ENCODE data around the gene ITGAX.

The ITGAX gene

DNA sequence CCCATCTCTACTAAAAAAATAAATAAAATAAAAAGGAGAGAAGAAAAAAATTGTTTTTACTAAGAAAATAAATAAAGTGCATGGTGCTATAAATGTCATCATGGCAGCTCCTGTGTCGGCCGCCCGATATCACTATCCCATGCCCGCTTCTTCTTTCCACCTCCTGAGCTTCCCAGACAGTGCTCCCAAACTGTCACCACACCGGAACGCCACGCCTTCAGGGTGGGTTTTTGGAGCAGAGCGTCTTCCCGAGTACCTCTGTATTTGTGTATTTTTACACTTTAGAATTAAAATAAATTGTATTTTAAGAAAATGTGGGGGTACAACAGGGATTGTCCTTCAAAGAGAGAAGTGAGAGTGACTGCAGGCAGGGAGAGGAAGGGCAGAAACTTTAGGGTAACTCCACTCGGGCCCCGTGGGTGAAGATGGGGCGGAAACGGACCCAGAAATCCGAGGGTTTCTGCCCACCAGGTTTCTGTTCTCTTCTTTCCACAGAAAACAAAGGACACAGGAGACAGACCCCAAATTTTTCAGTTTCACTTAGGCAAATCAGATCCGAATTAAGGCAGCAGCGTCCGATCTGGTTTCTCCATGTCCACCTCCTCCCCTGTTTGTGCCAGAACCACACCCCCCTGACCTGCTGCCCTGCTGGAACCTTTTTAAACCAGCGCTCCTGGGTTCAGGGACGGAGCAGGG lies 3.6 kb upstream of the ITGAX start:
- DNase-seq (ENCODE audit: insufficient read length) (no peak), FAIRE-seq (peak; percentile 66)
- TF ChIP-seq POLR2AphosphoS5 (IDR thresholded peaks at IDR 0.05; ENCODE audit: low read depth, low read length), result no peak
- no peak for TF ChIP-seq TAF1 (IDR thresholded peaks at IDR 0.05; ENCODE audit: borderline replicate concordance, low read depth, low read length)
- TF ChIP-seq POLR2A (IDR thresholded peaks at IDR 0.05; ENCODE audit: low read depth, low read length), result no peak

DNA sequence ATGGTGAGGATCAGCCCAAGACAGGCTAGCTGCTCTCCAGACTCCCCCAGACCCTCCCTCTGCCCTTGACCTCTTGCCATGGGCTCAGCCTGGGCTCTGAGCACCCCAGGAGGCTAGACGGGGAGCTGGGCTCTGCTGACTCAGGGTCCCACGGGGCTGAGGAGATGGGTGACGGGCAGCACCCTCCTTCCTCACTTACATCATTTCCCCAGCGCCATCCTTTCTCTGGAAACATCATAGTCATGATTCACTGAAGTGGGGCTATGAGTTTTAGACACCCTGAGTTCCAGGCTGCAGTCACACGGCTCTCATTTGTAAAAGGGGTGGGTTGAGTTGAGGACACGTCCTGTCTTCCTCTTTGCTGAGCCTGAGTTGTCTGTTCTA lies 3.0 kb upstream of the ITGAX start:
- DNase-seq (ENCODE audit: insufficient read length) (no peak), FAIRE-seq (no peak)
- TF ChIP-seq TAF1 (IDR thresholded peaks at IDR 0.05; ENCODE audit: borderline replicate concordance, low read depth, low read length) (no peak), POLR2A (IDR thresholded peaks at IDR 0.05; ENCODE audit: low read depth, low read length) (no peak), POLR2AphosphoS5 (IDR thresholded peaks at IDR 0.05; ENCODE audit: low read depth, low read length) (no peak)

DNA sequence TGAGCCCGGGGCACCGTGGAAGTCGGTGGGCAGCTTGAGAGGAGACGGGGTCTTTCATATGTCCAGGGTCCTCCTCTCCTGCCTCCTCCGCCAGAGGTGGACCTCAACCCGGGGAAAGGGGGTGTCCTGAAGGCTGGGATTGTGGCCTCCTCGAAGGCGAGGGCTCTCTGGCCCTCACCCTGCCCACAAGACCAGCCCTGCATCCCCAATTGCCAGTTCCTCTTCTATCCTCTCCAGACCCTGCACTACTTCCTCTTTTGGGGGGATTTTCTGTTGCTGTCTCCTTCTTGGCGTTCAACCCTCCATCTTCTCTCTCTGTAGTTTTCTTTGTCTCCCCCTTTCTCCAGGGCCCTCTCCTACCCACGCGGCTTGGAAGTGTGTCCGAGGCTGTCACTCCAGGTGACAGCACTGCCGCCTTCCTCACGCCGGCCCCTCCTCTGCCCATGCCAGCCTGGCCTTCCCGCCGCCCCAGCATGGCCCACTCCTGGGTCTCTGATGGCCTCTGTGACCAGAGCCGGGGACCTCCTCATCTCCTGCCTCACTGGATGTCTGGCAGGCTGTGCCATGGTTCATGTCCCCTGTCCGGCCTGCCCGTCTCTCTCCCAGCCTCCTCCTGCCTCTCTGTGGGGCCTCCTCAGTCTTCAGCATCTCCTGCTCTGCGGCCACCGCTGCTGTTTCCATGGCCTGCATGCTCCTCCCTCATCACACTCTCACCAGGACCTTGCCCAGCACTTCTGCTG lies 2.4 kb upstream of the ITGAX start:
- TF ChIP-seq TAF1 (IDR thresholded peaks at IDR 0.05; ENCODE audit: borderline replicate concordance, low read depth, low read length), result no peak
- TF ChIP-seq POLR2A (IDR thresholded peaks at IDR 0.05; ENCODE audit: low read depth, low read length), result peak; percentile 46; the same call in 1 of the 2 replicates
- DNase-seq (ENCODE audit: insufficient read length) (no peak), FAIRE-seq (peak; percentile 77)

DNA sequence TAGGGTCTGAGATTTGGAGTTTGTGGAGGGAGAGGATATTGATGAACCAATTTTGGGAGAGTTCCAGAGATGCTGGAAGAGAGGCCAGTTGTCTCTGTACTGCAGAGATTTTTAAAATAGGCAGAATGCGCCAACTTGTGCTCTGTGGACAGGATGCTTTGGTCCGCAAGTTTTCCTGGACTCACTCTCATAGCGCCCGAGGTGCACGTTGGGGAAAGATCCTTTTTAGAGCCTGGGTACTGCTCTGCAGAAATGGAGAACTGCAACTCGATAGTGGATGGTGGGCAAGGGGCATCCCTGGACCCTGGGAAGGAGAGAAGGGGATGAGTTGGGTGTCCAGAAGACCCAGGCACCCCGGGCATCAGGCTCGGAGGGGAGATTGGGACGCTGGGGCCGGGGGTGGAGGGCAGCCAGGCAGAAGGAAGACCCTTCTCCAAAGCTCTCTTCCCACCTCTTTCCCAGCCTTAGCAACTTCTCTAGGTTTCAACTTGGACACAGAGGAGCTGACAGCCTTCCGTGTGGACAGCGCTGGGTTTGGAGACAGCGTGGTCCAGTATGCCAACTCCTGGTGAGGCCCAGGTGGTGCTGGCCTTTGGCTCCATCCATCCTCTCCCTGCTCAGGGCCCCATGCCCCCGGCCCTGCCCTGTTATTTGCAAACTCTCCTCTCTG lies 590 bp downstream of the ITGAX start:
- TF ChIP-seq POLR2AphosphoS5 (IDR thresholded peaks at IDR 0.05; ENCODE audit: low read depth, low read length) (no peak), POLR2A (IDR thresholded peaks at IDR 0.05; ENCODE audit: low read depth, low read length) (no peak), TAF1 (IDR thresholded peaks at IDR 0.05; ENCODE audit: borderline replicate concordance, low read depth, low read length) (no peak)
- DNase-seq (ENCODE audit: insufficient read length), result no peak
- FAIRE-seq, result no peak

DNA sequence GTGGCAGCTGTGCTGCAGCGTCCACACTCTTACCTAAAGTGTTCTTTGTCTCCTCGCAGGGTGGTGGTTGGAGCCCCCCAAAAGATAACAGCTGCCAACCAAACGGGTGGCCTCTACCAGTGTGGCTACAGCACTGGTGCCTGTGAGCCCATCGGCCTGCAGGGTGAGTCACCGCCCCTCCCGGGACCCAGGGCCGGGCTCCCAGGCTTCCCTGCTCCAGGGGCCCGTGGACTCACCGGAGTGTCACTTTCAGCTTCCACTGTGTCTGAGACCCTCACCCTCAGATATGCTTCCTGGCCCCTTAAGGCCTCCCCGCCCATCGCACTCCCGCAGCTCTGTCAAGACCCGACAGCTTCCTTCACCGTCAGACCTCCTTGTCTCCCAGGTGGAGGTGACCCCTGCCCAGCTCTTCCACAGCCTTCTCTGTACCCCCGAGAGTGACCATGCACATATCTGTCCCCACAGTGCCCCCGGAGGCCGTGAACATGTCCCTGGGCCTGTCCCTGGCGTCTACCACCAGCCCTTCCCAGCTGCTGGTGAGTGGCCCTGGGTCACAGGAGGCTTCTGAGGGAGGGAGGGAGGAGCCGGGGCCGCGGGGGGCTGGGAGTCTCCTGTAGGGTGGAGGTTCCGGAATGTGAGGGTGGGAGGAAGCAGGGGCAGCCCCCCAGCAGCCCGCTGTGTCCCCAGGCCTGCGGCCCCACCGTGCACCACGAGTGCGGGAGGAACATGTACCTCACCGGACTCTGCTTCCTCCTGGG lies 1.8 kb downstream of the ITGAX start:
- TF ChIP-seq POLR2AphosphoS5 (IDR thresholded peaks at IDR 0.05; ENCODE audit: low read depth, low read length) (no peak), TAF1 (IDR thresholded peaks at IDR 0.05; ENCODE audit: borderline replicate concordance, low read depth, low read length) (no peak), POLR2A (IDR thresholded peaks at IDR 0.05; ENCODE audit: low read depth, low read length) (no peak)
- DNase-seq (ENCODE audit: insufficient read length) (no peak), FAIRE-seq (no peak)

DNA sequence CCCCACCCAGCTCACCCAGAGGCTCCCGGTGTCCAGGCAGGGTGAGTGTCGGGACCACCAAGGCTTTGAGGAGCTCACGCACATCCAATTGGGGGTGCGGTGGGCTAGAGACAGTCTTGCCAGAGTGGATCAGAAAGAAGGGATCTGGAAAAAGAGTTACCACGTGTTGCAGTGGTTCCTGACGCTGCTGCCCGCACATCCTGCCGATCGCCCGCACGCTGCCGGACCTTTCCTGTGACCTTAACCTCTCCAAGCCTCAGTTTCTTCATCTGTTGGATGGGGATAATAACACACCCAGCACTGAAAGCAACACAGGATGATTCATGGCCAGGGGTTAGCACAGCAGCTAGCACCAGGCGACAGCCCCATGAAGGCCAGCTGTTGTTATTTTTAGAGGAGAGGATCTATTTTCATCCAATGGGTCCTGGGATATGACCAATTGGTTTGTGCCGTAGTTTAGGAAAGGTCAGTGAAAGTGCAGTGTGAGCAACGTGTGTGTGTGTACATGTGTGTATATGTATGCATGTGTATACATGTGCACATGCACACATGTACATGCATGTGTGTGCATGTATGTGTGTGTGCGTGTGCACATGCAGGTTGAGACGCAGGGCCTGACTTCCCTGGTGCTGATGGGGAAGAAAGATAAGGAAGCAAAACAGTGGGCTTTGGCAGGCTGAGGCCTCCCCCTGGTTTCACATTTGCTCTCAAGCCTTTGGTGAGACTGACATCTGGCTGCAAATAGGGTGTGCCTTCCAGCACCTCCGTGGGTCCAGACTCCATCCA lies 2.5 kb downstream of the ITGAX start:
- FAIRE-seq (no peak), DNase-seq (ENCODE audit: insufficient read length) (no peak)
- TF ChIP-seq TAF1 (IDR thresholded peaks at IDR 0.05; ENCODE audit: borderline replicate concordance, low read depth, low read length) (no peak), POLR2A (IDR thresholded peaks at IDR 0.05; ENCODE audit: low read depth, low read length) (no peak), POLR2AphosphoS5 (IDR thresholded peaks at IDR 0.05; ENCODE audit: low read depth, low read length) (no peak)

DNA sequence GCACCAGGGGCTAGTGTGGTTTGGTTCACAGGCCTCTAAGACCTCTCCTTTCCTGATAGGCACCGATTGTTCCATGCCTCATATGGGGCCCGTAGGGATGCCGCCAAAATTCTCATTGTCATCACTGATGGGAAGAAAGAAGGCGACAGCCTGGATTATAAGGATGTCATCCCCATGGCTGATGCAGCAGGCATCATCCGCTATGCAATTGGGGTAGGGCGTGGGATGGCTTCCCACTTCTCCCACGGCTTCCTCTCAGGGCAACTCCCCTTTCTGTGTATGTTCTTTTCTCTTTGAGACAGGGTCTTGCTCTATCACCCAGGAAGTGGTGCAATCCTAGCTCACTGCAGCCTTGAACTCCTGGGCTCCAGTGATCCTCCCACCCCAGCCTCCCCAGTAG lies 5.3 kb downstream of the ITGAX start:
- FAIRE-seq (no peak), DNase-seq (ENCODE audit: insufficient read length) (no peak)
- TF ChIP-seq TAF1 (IDR thresholded peaks at IDR 0.05; ENCODE audit: borderline replicate concordance, low read depth, low read length) (no peak), POLR2A (IDR thresholded peaks at IDR 0.05; ENCODE audit: low read depth, low read length) (no peak), POLR2AphosphoS5 (IDR thresholded peaks at IDR 0.05; ENCODE audit: low read depth, low read length) (no peak)

DNA sequence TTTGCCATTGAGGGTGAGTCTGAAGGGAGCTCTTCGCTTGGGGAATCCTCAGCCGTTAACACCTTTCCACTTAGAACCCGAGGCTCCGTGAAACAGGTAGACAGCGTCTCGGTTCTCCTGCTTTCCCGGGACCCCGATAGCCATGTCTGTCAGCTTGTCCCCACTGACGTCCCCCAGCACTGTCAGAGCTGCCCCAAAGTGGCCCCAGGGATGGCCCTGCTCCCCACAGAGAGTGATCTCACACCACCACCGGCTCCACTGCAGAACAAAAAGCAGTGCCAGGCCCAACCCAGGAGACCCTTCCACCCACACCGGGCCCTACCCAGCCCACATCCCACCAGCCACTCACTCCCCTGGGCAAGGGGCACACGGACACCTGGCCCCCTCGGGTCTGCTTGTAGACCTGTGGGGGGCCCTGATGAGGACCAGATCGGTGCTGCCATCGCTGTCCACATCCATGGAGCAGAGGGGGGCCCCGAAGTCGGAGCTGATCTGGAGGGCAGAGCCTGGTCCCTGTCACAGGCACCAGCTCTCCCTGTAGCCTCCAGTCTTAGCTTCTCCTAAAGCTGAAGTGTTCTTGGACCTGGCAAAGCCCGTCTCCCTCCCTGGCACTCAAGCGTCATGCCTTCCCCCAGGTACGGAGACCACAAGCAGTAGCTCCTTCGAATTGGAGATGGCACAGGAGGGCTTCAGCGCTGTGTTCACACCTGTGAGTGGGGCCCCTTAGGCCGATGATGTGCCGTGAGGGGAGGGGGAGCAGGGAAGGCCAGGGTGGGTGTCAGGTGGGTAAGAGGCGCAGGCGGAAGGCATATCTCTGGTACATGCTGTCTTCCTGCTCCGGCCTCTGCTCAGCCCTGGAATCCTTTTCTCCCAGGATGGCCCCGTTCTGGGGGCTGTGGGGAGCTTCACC lies 6.5 kb downstream of the ITGAX start:
- FAIRE-seq, result no peak
- no peak for DNase-seq (ENCODE audit: insufficient read length)
- TF ChIP-seq POLR2A (IDR thresholded peaks at IDR 0.05; ENCODE audit: low read depth, low read length) (no peak), TAF1 (IDR thresholded peaks at IDR 0.05; ENCODE audit: borderline replicate concordance, low read depth, low read length) (no peak), POLR2AphosphoS5 (IDR thresholded peaks at IDR 0.05; ENCODE audit: low read depth, low read length) (no peak)

DNA sequence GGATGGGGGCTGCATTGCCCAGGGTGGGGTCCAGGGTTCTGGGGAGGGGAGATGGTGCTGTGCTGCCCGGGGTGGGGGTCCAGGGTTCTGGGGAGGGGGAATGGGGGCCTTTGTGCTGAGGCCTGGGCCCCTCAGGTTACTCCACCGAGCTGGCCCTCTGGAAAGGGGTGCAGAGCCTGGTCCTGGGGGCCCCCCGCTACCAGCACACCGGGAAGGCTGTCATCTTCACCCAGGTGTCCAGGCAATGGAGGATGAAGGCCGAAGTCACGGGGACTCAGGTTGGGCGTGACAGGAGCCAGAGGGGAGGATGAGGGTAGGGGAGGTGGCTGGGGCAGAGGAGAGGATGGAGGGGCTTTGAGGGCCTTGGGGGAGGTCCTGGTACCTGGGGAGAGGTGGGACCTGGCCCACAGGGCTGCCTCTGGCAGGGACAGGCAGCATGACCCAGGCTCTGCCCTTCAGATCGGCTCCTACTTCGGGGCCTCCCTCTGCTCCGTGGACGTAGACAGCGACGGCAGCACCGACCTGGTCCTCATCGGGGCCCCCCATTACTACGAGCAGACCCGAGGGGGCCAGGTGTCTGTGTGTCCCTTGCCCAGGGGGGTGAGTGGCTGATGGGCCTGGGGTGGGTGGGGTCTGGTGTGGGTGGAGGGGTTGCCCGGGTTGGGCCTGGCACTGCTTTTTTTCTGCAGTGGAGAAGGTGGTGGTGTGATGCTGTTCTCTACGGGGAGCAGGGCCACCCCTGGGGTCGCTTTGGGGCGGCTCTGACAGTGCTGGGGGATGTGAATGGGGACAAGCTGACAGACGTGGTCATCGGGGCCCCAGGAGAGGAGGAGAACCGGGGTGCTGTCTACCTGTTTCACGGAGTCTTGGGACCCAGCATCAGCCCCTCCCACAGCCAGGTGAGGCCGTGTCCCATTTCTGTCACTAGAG lies 7.8 kb downstream of the ITGAX start:
- no peak for TF ChIP-seq TAF1 (IDR thresholded peaks at IDR 0.05; ENCODE audit: borderline replicate concordance, low read depth, low read length)
- TF ChIP-seq POLR2AphosphoS5 (IDR thresholded peaks at IDR 0.05; ENCODE audit: low read depth, low read length), result no peak
- no peak for TF ChIP-seq POLR2A (IDR thresholded peaks at IDR 0.05; ENCODE audit: low read depth, low read length)
- FAIRE-seq (no peak), DNase-seq (ENCODE audit: insufficient read length) (no peak)

Data from GM12892 (cell line).